HAP-1 (cell line): ENCODE results near the gene HELZ2.

Experiments used
- DNase-seq, 2 experiments: peaks; one replicate each; pipeline ENCODE4 v3.0.0-alpha.2; 2016 to 2020; ENCODE audit warnings: low spot score in 2 of 2
- H3K27me3 ChIP-seq: fragments of 250-450 bp; sonication (Bioruptor Pico); 2 replicates; pipeline ENCODE4 v1.5.1; 2020; ENCODE audit warnings: low read depth, mild to moderate bottlenecking, moderate library complexity
- H3K36me3 ChIP-seq: fragments of 250-450 bp; sonication (Bioruptor Pico); replicated peaks from 2 replicates; pipeline ENCODE4 v1.5.1; 2020; ENCODE audit warnings: mild to moderate bottlenecking
- H3K4me1 ChIP-seq: fragments of 250-450 bp; sonication (Bioruptor Pico); 2 replicates; pipeline ENCODE4 v1.5.1; 2020; ENCODE audit warnings: mild to moderate bottlenecking
- H3K4me3 ChIP-seq: fragments of 250-450 bp; sonication (Bioruptor Pico); 2 replicates; pipeline ENCODE4 v1.5.1; 2020; ENCODE audit warnings: mild to moderate bottlenecking, moderate library complexity
- H3K9me3 ChIP-seq: fragments of 250-450 bp; sonication (Bioruptor Pico); 2 replicates; pipeline ENCODE4 v1.5.1; 2020; ENCODE audit warnings: mild to moderate bottlenecking, moderate library complexity
- in situ Hi-C: fragments of 300-500 bp; cut with MboI; formaldehyde crosslinking; loops from 3 replicates; pipeline ENCODE4 v1.14.3; 2020; ENCODE audit warnings: low sequenced_read_pairs, inconsistent platforms, mixed read lengths

HELZ2 gene

DNA sequence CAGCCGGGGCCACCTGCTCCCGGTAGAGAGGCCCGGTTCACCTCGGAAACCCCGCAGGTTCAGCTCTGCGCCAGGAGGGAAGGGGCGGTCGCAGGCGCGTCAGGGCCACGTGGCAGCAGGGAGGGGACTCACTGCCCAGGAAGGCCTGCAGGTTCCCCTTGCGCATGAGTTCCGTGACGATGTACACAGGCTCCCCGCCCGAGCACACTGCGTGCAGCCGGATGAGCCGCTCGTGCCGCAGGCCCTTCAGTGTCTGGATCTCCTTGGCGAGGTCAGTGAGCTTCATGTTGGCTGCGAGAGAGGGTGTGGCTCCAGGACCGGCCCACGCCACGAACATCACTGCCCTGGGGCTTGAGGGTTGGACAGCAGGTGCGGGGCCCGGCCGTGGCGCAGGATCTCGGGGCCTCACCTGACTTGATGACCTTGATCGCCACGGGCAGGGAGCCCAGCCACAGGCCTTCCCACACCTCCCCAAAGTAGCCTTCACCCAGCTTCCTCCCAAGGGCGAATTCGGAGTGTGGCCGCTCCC is 31.9 kb downstream of the HELZ2 start:
- Histone ChIP-seq H3K9me3 (no peaks in the 10 kb centered on the region), H3K4me1 (no peaks in the 10 kb centered on the region), H3K36me3 (no peaks in the 10 kb centered on the region), H3K27me3 (peaks cover 8% of the 10 kb centered on the region; the same call in 1 of the 2 replicates), H3K4me3 (no peak overlapping the region)
- in situ Hi-C loops = loop anchor here (5.0 kb wide), 1 partner anchor 435 kb away; the partner anchor contains the start of gene SAMD10
- no peak for DNase-seq

DNA sequence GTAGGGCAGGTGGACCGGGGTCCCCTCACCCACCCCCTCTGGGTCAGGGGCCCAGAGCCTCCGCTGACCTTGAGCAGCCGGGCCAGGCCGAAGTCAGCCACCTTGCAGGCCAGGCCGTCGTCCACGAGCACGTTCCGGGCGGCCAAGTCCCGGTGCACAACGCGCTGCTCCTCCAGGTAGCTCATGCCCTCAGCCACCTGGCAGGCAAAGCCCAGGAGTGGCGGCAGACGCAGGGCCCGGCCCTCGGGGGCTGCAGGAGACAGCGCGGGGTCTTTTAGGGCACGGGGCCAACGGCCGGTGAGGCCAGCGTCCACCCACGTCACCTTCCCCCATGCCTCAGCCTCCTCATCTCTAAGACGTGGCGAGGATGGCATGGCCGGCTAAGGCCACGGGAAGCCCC is 32.7 kb downstream of the HELZ2 start:
- no peaks in the 10 kb centered on the region for H3K4me1 ChIP-seq
- in situ Hi-C loops = loop anchor here (5.0 kb wide), 1 partner anchor 436 kb away; the partner anchor contains the start of gene SAMD10
- H3K4me3 ChIP-seq = no peak overlapping the region
- H3K9me3 ChIP-seq = no peaks in the 10 kb centered on the region
- H3K36me3 ChIP-seq = no peaks in the 10 kb centered on the region
- DNase-seq = no peak
- peaks cover 3% of the 10 kb centered on the region; the same call in 1 of the 2 replicates for H3K27me3 ChIP-seq

DNA sequence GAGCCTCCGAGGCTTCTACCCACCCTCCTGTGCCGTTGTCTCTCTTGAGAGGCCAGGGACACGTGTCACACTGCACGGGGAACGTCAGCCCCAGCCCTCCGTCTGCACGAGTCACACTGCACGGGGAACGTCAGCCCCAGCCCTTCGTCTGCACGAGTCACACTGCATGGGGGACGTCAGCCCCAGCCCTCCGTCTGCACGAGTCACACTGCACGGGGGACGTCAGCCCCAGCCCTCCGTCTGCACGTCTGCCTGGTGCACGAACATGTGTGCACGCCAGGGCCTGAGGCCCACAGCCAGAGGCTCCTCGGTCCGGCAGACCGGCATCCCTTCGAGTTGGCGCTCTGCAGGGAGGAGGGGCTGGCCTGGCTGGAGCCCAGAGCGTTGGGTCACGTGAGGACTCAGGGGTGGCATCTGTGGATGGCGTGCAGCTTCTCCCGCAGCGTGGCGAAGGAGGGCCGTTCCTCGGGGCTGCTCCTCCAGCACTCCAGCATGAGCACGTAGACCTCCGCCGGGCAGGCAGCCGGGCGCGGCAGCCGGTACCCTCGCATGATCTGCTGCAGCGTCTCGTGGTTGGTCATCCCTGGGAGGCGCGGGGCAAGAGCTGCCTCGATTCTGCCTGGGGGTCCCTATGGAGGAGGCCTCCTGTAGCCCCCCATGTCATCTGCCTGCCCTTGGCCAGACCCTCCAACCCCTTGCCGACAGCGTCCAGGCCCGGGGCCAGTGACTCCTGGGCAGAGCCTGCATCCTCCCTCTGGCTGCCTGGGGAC is 33.4 kb downstream of the HELZ2 start:
- no peaks in the 10 kb centered on the region for H3K4me1 ChIP-seq
- DNase-seq = no peak
- in situ Hi-C loops = loop anchor here (5.0 kb wide), 1 partner anchor 437 kb away; the partner anchor contains the start of gene SAMD10
- H3K36me3 ChIP-seq = no peaks in the 10 kb centered on the region
- no peak overlapping the region for H3K4me3 ChIP-seq
- H3K27me3 ChIP-seq = peaks cover 3% of the 10 kb centered on the region; the same call in 1 of the 2 replicates
- H3K9me3 ChIP-seq = no peaks in the 10 kb centered on the region

DNA sequence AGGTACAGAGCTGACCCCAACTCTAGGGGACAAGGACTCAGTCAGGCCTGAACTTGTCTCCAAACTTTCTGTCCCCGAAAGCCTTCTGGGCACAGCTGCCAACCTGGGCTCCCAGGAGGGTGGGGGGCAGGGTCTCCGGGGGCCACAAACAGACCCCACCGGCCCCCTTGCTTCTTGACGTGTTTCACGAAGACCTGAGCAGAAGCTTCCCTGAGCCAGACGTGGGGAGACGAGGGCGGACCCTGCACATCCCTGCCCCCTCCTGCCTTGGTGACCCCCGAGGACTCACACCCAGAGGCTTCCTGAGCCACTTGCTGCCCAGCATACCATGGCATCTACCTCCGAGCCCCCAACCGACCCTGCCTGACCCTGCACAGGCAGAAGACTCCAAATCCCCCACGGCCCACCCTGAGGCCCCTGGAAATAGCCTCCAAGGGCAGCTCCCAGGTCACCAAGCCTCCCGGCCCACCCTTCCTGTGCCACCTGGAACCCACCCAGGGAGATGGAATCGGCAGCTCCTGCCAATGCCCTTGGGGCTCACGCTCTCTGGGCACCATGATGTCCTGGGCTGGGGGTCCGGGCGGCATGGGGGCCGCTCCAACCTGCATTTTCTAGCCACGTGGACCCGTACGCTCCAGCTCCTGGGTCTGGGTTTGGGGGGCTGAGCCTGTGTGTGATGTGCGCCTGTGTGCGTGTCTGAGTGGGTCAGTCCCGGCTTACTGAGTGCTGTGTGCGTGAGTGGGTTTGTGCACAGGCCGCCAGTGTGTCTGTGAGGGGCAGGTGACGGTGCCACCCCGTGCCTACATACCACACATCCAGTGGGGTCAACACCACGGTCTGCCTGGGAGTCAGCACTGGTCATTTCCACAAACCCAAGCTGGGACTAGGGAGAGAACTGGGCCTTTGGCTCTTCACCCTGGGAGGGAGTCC is 34.3 kb downstream of the HELZ2 start:
- no peaks in the 10 kb centered on the region for H3K4me1 ChIP-seq
- H3K27me3 ChIP-seq = no peaks in the 10 kb centered on the region
- DNase-seq = no peak
- H3K4me3 ChIP-seq = no peak overlapping the region
- no peaks in the 10 kb centered on the region for H3K36me3 ChIP-seq
- in situ Hi-C loops = loop anchor here (5.0 kb wide), 1 partner anchor 438 kb away; the partner anchor contains the start of gene SAMD10
- no peaks in the 10 kb centered on the region for H3K9me3 ChIP-seq

DNA sequence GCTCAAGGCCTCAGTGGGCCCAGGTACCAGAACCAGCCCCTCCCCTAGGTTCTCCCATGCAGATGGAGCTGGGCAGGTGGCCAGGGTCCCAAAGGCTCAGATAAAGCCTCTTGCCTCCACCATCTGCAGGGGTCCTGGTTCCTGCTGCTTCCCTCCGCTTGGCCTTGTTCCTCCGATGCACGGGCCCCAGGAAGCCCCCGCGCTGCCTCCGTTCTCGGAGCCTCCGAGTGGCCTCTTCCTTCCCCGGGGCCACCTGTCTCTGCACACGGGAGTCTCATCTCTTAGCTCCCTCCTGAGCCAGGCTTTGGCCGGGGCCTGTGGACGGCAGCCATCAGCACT is 35.0 kb downstream of the HELZ2 start:
- no peak overlapping the region for H3K4me3 ChIP-seq
- no peaks in the 10 kb centered on the region for H3K4me1 ChIP-seq
- in situ Hi-C loops = no loop called here
- H3K36me3 ChIP-seq = no peaks in the 10 kb centered on the region
- H3K9me3 ChIP-seq = no peaks in the 10 kb centered on the region
- H3K27me3 ChIP-seq = no peaks in the 10 kb centered on the region
- no peak for DNase-seq

DNA sequence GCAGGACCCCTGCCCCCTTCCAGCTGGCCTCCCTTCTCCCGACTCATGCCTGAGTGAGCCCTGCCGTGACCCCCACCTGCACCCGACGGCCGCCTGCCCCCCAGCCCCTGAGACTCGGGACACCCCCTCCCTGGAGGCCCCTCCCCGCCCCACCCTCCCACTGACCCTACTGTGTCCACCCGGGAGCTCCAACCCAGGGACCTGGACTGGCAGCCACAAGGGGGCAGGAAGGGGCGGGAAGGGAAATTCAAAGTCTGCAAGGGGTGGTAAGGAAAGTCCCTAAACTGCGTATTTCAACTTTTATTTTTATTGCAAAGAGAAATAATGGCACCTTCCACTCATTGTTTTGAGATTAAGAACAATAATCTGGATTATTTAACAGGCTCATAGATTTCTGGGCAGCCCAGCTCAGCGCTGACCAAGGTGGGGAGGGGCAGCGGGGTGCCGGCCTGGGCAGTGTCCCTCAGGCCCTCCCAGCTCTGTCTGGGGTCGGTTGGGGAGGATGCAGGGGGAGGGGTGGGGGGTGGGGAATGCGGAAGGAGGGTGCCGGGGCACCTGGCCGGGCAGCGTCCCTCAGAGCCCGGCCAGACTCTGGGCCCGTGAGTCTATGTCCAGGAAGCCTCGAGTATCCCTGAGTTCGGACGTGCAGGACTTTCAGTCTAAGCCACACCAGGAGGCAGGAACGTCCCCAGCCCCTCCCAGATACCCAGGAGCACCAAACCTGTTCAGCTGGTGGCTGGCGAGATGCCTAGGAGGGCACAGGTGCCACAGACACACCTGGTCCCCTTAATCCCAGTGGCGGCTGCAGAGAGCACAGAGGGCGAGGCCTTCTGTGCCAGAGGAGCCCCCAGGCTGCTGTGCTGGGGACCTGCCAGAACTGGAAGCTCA is 35.6 kb downstream of the HELZ2 start:
- in situ Hi-C loops = no loop called here
- H3K4me1 ChIP-seq = no peaks in the 10 kb centered on the region
- no peaks in the 10 kb centered on the region for H3K9me3 ChIP-seq
- no peak for DNase-seq
- H3K27me3 ChIP-seq = no peaks in the 10 kb centered on the region
- H3K4me3 ChIP-seq = peak overlapping the region; percentile 14; the same call in 1 of the 2 replicates
- H3K36me3 ChIP-seq = no peaks in the 10 kb centered on the region

DNA sequence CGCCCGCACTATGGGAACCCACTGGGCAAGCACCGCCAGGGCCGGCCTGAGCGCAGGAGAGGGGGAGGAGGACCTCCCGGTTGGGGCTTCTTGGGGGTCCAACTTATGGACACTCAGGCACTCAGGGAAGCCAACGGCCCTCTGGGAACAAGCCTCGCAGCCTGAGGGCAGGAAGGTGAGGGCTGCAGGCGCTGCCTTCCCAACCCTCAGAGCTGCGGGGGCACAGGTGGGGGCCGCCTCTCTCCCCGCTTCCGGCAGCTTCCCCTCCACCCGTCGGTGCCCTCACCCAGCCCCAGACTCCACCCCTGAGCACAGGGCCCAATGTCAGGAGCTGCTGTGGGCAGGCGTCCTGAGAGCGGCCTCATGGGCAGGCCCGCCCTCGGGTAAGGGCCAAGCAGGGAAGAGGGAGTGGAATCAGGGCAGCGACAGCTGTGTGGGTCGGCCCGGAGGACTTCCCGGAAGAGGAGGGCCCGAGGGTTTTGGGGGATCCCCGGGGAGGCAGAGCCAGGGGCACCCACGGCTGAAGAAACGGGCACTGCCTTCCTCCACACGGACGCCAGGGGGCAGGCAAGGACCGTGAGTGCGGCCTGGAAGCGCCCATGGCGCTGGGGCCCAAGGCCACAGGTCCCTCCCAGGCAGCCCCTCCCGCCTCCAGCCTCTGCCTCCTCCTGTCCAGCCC is 36.4 kb downstream of the HELZ2 start:
- Histone ChIP-seq H3K4me3 (peak overlapping the region; percentile 14; the same call in 1 of the 2 replicates), H3K4me1 (no peaks in the 10 kb centered on the region), H3K9me3 (no peaks in the 10 kb centered on the region), H3K36me3 (no peaks in the 10 kb centered on the region), H3K27me3 (no peaks in the 10 kb centered on the region)
- in situ Hi-C loops = no loop called here
- DNase-seq = peak; percentile 76 to 89

DNA sequence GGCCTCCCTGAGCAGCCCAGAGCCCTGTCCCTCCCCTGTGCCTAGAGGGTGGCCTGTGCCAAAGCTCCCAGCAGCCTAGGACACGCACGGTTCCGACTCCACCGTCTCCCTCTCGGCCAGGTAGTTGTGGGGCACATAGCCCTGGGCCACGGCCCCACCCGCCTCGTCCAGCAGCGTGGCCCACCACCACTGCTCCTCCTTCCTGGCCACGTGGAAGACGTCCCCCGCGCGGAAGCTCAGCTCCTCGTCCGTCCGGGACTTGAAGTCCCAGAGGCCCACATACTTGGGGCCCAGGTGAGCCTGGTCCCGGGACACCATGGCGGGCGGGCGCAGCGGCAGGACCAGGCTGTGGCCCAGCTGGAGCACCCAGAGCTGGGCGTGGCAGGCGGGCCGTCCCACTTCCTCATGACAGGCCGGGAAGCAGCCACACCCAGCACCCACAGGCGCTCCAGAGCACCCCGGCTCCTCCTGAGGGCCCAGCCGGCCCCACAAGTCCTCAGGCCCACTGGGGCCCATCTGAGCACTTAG is 37.0 kb downstream of the HELZ2 start, which contains the start of gene PTK6:
Gene PTK6 (minus strand): TSS at position 380 of the 528 bp plus-strand sequence. CDS start 62 bp downstream, at position 318.
- DNase-seq = no peak
- H3K36me3 ChIP-seq = no peaks in the 10 kb centered on the region
- in situ Hi-C loops = no loop called here
- H3K4me1 ChIP-seq = no peaks in the 10 kb centered on the region
- no peaks in the 10 kb centered on the region for H3K27me3 ChIP-seq
- no peaks in the 10 kb centered on the region for H3K9me3 ChIP-seq
- H3K4me3 ChIP-seq = peak within 1 kb of the TSS; percentile 14; the same call in 1 of the 2 replicates

DNA sequence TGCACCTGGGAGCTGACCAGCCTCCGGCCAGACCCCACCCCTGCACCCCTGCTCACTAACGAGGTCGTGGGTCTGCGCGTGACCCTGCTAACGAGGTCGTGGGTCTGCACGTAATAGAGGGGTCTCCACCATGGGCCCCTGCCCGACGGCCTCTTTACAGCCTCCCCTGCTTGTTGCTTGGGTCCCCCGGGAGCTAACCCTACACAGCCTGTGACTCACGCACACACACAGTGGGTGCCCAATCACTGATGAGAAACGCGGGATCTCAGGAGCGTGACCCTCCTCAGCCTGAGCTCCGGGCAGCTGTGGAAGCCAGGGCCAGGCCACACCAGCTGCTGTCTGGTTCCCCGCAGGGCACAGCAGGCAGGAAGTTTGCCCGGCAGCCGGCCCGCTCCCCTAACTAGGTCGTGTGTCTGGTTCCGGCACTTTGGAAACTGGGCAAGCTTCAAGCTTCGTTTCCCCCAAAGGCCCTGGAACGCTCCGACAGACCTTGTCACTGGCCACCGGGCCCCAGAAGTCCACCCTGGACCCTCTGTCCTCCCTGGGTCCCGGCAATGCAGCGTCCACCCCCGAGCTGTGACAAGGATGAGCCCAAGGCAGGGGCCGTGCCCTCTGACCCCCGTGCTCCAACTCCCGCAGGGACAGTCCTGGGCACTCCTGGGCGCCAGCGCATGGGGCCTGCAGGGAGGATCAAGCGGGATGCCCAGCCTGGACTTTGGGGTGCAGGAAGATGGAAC is 37.6 kb downstream of the HELZ2 start:
- Histone ChIP-seq H3K36me3 (no peaks in the 10 kb centered on the region), H3K27me3 (no peaks in the 10 kb centered on the region), H3K9me3 (no peaks in the 10 kb centered on the region), H3K4me1 (no peaks in the 10 kb centered on the region), H3K4me3 (no peak overlapping the region)
- in situ Hi-C loops = no loop called here
- DNase-seq = no peak

DNA sequence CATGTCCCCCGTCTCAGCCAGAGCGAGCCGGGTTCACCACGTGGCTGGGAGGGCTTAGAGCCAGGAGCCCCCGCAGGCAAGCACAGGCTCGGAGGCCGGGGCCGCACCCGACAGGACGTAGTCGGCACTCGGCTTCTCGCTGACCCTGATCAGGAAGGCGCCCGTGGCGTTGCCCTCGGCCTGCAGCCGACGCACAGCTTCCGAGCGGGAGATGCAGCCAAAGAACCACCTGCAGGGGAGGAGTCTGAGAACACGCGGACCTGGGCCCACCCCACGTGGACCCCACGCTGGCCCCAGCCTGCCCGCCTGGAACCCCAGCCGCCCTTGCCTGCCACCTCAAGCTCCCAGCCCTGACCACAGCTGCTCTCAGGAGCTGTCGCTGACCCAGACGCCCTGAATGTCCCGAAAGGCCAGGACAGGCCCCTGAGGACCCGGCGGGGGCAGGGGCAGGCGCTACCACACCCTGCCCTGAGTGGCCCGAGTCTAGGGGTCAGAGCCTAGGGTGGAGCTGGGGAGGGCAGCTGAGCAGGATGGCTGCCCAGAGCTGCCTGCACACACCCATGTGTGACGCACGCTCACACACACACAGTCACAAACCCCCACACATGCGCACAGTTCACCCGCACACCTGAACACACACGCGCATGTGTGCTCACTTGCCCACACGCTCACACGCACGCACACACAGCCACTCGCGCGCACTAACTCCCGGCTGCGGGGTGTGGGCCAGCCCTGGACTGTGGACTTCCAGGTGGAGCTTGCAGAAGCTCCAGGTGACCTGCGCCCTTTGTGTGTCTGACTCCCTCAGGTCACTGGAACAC is 39.0 kb downstream of the HELZ2 start:
- in situ Hi-C loops = no loop called here
- Histone ChIP-seq H3K4me3 (no peak overlapping the region), H3K9me3 (no peaks in the 10 kb centered on the region), H3K27me3 (no peaks in the 10 kb centered on the region), H3K36me3 (no peaks in the 10 kb centered on the region), H3K4me1 (no peaks in the 10 kb centered on the region)
- no peak for DNase-seq

DNA sequence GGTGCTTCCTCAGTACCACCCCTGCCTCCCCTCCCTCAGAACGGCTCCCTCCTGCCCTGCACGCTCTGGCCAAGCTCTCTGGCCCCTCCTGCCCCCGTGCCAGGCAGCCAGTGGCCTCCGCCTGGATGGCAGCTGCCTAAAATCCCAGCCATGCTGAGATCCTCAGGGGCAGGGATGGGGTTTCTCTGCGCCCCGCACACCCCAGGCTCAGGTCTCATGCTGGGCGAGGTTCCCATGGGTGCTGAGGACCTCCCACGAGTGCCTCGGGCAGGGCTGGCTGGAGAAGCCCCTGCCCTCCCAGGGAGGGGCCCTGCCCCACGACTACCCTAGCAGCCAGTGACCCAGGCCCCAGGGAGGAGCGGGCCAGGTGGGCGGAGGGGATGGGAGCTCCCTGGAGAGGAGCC is 39.6 kb downstream of the HELZ2 start:
- no peaks in the 10 kb centered on the region for H3K4me1 ChIP-seq
- H3K9me3 ChIP-seq = no peaks in the 10 kb centered on the region
- no peaks in the 10 kb centered on the region for H3K36me3 ChIP-seq
- in situ Hi-C loops = no loop called here
- DNase-seq = no peak
- no peaks in the 10 kb centered on the region for H3K27me3 ChIP-seq
- H3K4me3 ChIP-seq = no peak overlapping the region
